GM12878 (cell line): ENCODE results near the gene COL5A1. TPM values are rescaled to one million over a fixed set of nuclear protein-coding genes. Genes with fewer than 3 reads are reported as not detected.
A peak's percentile ranks its signal among the peaks of the same experiment; 100 is the strongest.

ENCODE experiments used
- ATAC-seq: fragments of 200-7000 bp; cut with Tn5 transposase; 3 replicates; pipeline ENCODE4 v1.9.1; 2020; ENCODE audit warnings: mild to moderate bottlenecking, moderate library complexity
- BruUV-seq: library from RNA; stranded (reverse); fragments of 400-500 nt; replicated peaks from 2 replicates; lab custom pipeline; 2021; lab: Mats Ljungman, UMichigan
- CTCF ChIA-PET: fragments of 300-600 bp; sonication (Branson Sonifier 250); formaldehyde crosslinking; extraction: SDS; loops from one replicate; lab custom pipeline; 2021; ENCODE audit warnings: inconsistent platforms; lab: Yijun Ruan, JAX
- POLR2A ChIA-PET: fragments of 350-600 bp; formaldehyde crosslinking; extraction: SDS; loops from one replicate; lab custom pipeline; 2021; ENCODE audit warnings: inconsistent platforms; lab: Charles Lee
- RAD21 ChIA-PET: fragments of 300-600 bp; sonication (Branson Sonifier 250); formaldehyde crosslinking; loops from one replicate; lab custom pipeline; 2023; ENCODE audit warnings: antibody characterized with exemption; ENCODE audit not compliant: unreplicated experiment; lab: Charles Lee
- SMC1A ChIA-PET: fragments of 300-600 bp; sonication (Branson Sonifier 250); formaldehyde crosslinking; loops from one replicate; lab custom pipeline; 2023; ENCODE audit not compliant: unreplicated experiment, uncharacterized antibody; lab: Charles Lee
- DNase-seq: peaks from one replicate; pipeline ENCODE4 v3.0.0-alpha.2; 2011; ENCODE audit warnings: low read depth, low spot score
- FAIRE-seq: peaks from 3 replicates; lab custom pipeline; 2011; peaks lifted over from hg19 to GRCh38; lab: Jason Lieb, UNC
- H2AFZ ChIP-seq: 2 replicates; pipeline ENCODE4 v1.6.0; 2011; ENCODE audit warnings: low read depth, low read length, control low read depth; ENCODE audit not compliant: control insufficient read depth
- H3K27ac ChIP-seq: 2 replicates; pipeline ENCODE4 v1.5.1; 2011; ENCODE audit warnings: control low read depth; ENCODE audit not compliant: control insufficient read depth, insufficient read depth
- H3K27me3 ChIP-seq, 2 experiments: replicated peaks in 1 of 2; 2 replicates each; pipeline versions ENCODE4 v1.6.0 to v1.6.1; 2011; ENCODE audit warnings: low read length in 1 of 2; ENCODE audit not compliant: control insufficient read depth in 2 of 2, insufficient read depth in 2 of 2
- H3K36me3 ChIP-seq, 2 experiments: 2 replicates each; pipeline ENCODE4 v1.5.1; 2011; ENCODE audit warnings: low read length in 1 of 2; ENCODE audit not compliant: control insufficient read depth in 2 of 2, insufficient read depth in 2 of 2
- H3K4me1 ChIP-seq: 2 replicates; pipeline ENCODE4 v1.6.1; 2011; ENCODE audit warnings: mild to moderate bottlenecking, low read length, moderate library complexity, mixed read lengths; ENCODE audit not compliant: control insufficient read depth, insufficient read depth
- H3K4me2 ChIP-seq: 2 replicates; pipeline ENCODE4 v1.6.0; 2011; ENCODE audit warnings: control low read depth; ENCODE audit not compliant: control insufficient read depth, insufficient read depth
- H3K4me3 ChIP-seq: fragments of 200-600 bp; sonication (generic); 2 replicates; pipeline ENCODE4 v1.5.1; 2016
- H3K79me2 ChIP-seq: 2 replicates; pipeline ENCODE4 v1.6.0; 2011; ENCODE audit warnings: low read length; ENCODE audit not compliant: control insufficient read depth, insufficient read depth
- H3K9ac ChIP-seq: 2 replicates; pipeline ENCODE4 v1.8.0; 2011; ENCODE audit warnings: low read length, control low read depth, mixed read lengths; ENCODE audit not compliant: control insufficient read depth, insufficient read depth
- H3K9me3 ChIP-seq: replicated peaks from 3 replicates; pipeline ENCODE4 v1.5.1; 2011; ENCODE audit warnings: mild to moderate bottlenecking, low read length; ENCODE audit not compliant: control insufficient read depth, insufficient read depth
- H4K20me1 ChIP-seq: 2 replicates; pipeline ENCODE4 v1.6.0; 2011; ENCODE audit not compliant: control insufficient read depth, insufficient read depth
- BHLHE40 ChIP-seq, 2 experiments: fragments of 450-650 bp in 1 of 2; IDR thresholded peaks; 2 replicates each; pipeline ENCODE4 v1.6.1; 2011 to 2017; ENCODE audit warnings: low read depth in 2 of 2, borderline replicate concordance in 1 of 2, improper control_type of control experiment in 1 of 2, low read length in 1 of 2, mild to moderate bottlenecking in 1 of 2
- EED ChIP-seq: sonication (generic); IDR thresholded peaks from 2 replicates; pipeline ENCODE4 v1.6.1; 2016; ENCODE audit warnings: antibody characterized with exemption, low read depth
- FOXM1 ChIP-seq: IDR thresholded peaks from 2 replicates; pipeline ENCODE4 v1.6.1; 2012; ENCODE audit warnings: low read depth, mild to moderate bottlenecking, inconsistent platforms, low read length, moderate library complexity
- WRNIP1 ChIP-seq: IDR thresholded peaks from 2 replicates; pipeline ENCODE4 v1.6.1; 2011; ENCODE audit warnings: low read depth, low read length, improper control_type of control experiment, borderline replicate concordance
- WGBS: methylation state at CpG from one replicate; pipeline ENCODE4 v1.1.6; 2016; ENCODE audit warnings: low lambda C conversion rate; ENCODE audit not compliant: insufficient replicate concordance, insufficient coverage; ENCODE audit errors: missing lambda C conversion rate; 5-methylcytosine and 5-hydroxymethylcytosine counted together
- in situ Hi-C: fragments of 300-500 bp; cut with MboI; formaldehyde crosslinking; loops from 9 replicates; pipeline ENCODE4 v1.14.3; 2018; ENCODE audit warnings: mixed read lengths
- intact Hi-C: fragments of 100-400 bp; cut with micrococcal nuclease; formaldehyde crosslinking; loops from one replicate; pipeline ENCODE4 v1.14.2; 2022; ENCODE audit not compliant: unreplicated experiment
- polyA plus RNA-seq, 11 experiments: library from polyadenylated mRNA; depleted of rRNA in 4 of 11; unstranded in 6 of 11; stranded (reverse) in 5 of 11; fragments of >200 nt; fragmentation: Nextera tagmentation in 4 of 11; fragmentation: Illumina TruSeq in 1 of 11; extraction: Ambion mirVana in 4 of 11; extraction: Trizol in 1 of 11; gene quantifications; 1 replicate in 1 of 11; 2 replicates in 10 of 11; pipeline versions ENCODE4 v1.2.1 to v1.2.3, GENCODE V29; 2011 to 2016; ENCODE audit warnings: inconsistent platforms in 2 of 11, missing spikeins in 2 of 11, low read depth in 1 of 11
- total RNA-seq, 4 experiments: library from RNA; depleted of rRNA in 3 of 4; stranded (reverse); fragments of >200 nt in 3 of 4; fragmentation: Illumina TruSeq in 1 of 4; extraction: Trizol in 1 of 4; gene quantifications; 2 replicates each; pipeline versions ENCODE4 v1.2.1 to v1.2.3, GENCODE V29; 2013 to 2021
- TF ChIP-seq, protein P1 (sequence below): fragments of 450-650 bp; formaldehyde crosslinking; IDR thresholded peaks from 2 replicates; pipeline ENCODE4 v1.5.0; 2022; ENCODE audit warnings: mild to moderate bottlenecking, missing genetic modification characterization
- TF ChIP-seq, protein P2 (sequence below): fragments of 450-650 bp; IDR thresholded peaks from 2 replicates; pipeline ENCODE4 v1.6.1; 2014; ENCODE audit warnings: mild to moderate bottlenecking

Gene COL5A1
- total and polyA plus RNA-seq, 10 of the 15 experiments (the other 5 are each of a cell fraction or from before 2014, with no cell fraction given), result under 0.01 to 0.15 (median 0.13) TPM; not detected in 4

DNA sequence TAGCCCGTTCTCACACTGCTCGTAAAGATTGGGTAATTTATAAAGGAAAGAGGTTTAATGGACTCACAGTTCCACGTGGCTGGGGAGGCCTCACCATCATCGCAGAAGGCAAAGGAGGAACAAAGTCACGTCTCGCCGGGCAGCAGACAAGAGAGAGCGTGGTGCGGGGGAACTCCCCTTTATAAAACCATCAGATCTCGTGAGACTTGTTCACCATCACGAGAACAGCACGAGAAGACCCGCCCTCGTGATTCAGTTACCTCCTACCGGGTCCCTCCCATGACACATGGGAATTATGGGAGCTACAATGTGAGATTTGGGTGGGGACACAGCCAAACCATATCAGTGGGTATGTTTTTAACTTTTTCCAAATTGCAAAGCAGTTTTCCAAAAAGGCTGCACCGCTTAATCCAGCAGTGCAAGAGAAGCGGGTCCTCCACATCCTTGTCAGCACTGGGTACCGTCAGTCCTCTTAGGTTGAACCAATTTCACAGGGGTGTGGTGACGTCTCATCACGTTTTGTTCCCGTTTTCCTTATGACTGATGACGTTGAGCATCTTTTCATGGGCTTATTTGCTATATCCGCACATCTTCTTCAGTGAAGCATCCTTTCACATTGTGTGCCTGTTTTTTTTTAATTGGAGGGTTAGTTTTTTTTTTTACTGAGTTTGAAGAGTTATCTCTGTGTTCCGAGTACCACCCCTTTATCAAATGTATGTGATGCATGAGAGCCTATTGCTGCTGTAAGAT, 231.1 kb downstream of the COL5A1 start:
- RAD21 ChIA-PET, result no interaction called here
- no peak overlapping the region for H3K4me3 ChIP-seq
- in situ Hi-C loops (no loop called here), intact Hi-C loops (no loop called here)
- no peak overlapping the region for H3K27ac ChIP-seq
- SMC1A ChIA-PET, result no interaction called here
- H3K9me3 ChIP-seq, result peaks cover 4% of the 10 kb centered on the region; the same call in 2 of the 3 replicates
- H3K27me3 ChIP-seq, result no peaks in the 10 kb centered on the region
- TF ChIP-seq BHLHE40 (IDR thresholded peaks at IDR 0.05; ENCODE audit: borderline replicate concordance in 1 of 2, low read depth in 2 of 2, low read length in 1 of 2) (0 out of 4 replicates have a peak, but pooled peaks of 1 of the 2 experiments have one; percentile 25), WRNIP1 (no peak)
- TF ChIP-seq, all 136 proteins: peak for 1
- FAIRE-seq (no peak), ATAC-seq (no peak), DNase-seq (no peak)
- no peak overlapping the region for H3K9ac ChIP-seq
- H4K20me1 ChIP-seq, result no peaks in the 10 kb centered on the region
- ChIA-PET CTCF (no interaction called here), POLR2A (no interaction called here)
- H3K36me3 ChIP-seq, result no peaks in the 10 kb centered on the region
- 32% methylated on average over 24 of the region's 24 CpGs for WGBS
- no TSS peak for BruUV-seq
- H3K79me2 ChIP-seq, result no peaks in the 10 kb centered on the region
- H3K4me2 ChIP-seq, result no peak overlapping the region
- peaks cover 6% of the 10 kb centered on the region; the same call in 1 of the 2 replicates for H3K4me1 ChIP-seq
- H2AFZ ChIP-seq, result no peak overlapping the region

DNA sequence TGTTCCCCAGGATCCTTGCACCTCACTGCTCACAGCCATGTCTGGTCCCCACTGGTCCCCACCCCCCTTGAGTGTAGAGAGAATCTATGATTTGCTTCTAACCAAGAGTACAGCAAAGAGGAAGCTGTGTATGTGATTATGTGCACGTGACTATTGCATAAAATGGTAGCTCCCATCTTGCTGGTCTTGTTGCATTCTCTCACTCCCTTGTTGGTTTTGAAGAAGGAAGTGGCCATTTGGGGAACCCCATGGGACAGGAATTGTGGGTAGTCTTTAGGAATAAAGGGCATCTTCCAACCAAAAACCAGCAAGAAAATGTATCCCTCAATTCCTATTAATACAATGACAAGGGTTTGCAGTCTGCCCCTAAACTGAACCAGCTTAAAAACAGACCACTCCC, 233.8 kb downstream of the COL5A1 start:
- peak overlapping the region; percentile 15; the same call in 1 of the 2 replicates for H2AFZ ChIP-seq
- in situ Hi-C loops, result no loop called here
- no peak for ATAC-seq

More for the DNA sequence above, 233.8 kb downstream of the COL5A1 start:
- POLR2A ChIA-PET, result no interaction called here
- Histone ChIP-seq H3K9ac (no peak overlapping the region), H3K4me2 (no peak overlapping the region), H3K27ac (no peak overlapping the region), H3K79me2 (no peaks in the 10 kb centered on the region), H3K27me3 (no peaks in the 10 kb centered on the region; a peak in 1 of 4 replicates), H3K9me3 (peaks cover 4% of the 10 kb centered on the region; the same call in 2 of the 3 replicates), H3K4me3 (no peak overlapping the region), H4K20me1 (no peaks in the 10 kb centered on the region), H3K36me3 (no peaks in the 10 kb centered on the region), H3K4me1 (no peaks in the 10 kb centered on the region; the same call in 1 of the 2 replicates)
- CTCF ChIA-PET, result no interaction called here
- DNase-seq (no peak), FAIRE-seq (no peak)
- no TSS peak for BruUV-seq
- SMC1A ChIA-PET, result no interaction called here
- WGBS, result 0% methylated on average over 1 of the region's 1 CpG
- TF ChIP-seq EED (no peak), FOXM1 (no peak), BHLHE40 (IDR thresholded peaks at IDR 0.05; ENCODE audit: borderline replicate concordance in 1 of 2, low read depth in 2 of 2, low read length in 1 of 2) (peak in 1 of 2 experiments; percentile 43; a peak in 1 of 4 replicates)
- TF ChIP-seq, protein P1, sequence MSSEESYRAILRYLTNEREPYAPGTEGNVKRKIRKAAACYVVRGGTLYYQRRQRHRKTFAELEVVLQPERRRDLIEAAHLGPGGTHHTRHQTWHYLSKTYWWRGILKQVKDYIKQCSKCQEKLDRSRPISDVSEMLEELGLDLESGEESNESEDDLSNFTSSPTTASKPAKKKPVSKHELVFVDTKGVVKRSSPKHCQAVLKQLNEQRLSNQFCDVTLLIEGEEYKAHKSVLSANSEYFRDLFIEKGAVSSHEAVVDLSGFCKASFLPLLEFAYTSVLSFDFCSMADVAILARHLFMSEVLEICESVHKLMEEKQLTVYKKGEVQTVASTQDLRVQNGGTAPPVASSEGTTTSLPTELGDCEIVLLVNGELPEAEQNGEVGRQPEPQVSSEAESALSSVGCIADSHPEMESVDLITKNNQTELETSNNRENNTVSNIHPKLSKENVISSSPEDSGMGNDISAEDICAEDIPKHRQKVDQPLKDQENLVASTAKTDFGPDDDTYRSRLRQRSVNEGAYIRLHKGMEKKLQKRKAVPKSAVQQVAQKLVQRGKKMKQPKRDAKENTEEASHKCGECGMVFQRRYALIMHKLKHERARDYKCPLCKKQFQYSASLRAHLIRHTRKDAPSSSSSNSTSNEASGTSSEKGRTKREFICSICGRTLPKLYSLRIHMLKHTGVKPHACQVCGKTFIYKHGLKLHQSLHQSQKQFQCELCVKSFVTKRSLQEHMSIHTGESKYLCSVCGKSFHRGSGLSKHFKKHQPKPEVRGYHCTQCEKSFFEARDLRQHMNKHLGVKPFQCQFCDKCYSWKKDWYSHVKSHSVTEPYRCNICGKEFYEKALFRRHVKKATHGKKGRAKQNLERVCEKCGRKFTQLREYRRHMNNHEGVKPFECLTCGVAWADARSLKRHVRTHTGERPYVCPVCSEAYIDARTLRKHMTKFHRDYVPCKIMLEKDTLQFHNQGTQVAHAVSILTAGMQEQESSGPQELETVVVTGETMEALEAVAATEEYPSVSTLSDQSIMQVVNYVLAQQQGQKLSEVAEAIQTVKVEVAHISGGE (CRISPR knock-in tag), result no peak
- TF ChIP-seq, protein P2, sequence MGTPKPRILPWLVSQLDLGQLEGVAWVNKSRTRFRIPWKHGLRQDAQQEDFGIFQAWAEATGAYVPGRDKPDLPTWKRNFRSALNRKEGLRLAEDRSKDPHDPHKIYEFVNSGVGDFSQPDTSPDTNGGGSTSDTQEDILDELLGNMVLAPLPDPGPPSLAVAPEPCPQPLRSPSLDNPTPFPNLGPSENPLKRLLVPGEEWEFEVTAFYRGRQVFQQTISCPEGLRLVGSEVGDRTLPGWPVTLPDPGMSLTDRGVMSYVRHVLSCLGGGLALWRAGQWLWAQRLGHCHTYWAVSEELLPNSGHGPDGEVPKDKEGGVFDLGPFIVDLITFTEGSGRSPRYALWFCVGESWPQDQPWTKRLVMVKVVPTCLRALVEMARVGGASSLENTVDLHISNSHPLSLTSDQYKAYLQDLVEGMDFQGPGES, result no peak
- intact Hi-C loops, result no loop called here
- RAD21 ChIA-PET, result no interaction called here
